H9 (cell line): ENCODE results near the gene CES5A. TPM values are rescaled to one million over a fixed set of nuclear protein-coding genes. Genes with fewer than 3 reads are reported as not detected.
"Not testable (repeated sequence)": the region's sequence is repeated elsewhere in the genome, so short reads cannot be mapped to it uniquely, and the experiment has no call there.

Source experiments
- DNase-seq: peaks from one replicate; pipeline ENCODE4 v3.0.0-alpha.2; 2017
- H2AFZ ChIP-seq: one replicate; pipeline ENCODE4 v1.6.1; 2013; ENCODE audit warnings: mild to moderate bottlenecking, low read length, control low read depth, moderate library complexity
- H2AK5ac ChIP-seq: 2 replicates; pipeline ENCODE4 v1.6.1; 2013; ENCODE audit warnings: low read length, control low read depth, mixed read lengths; ENCODE audit not compliant: insufficient read length
- H2BK120ac ChIP-seq: one replicate; pipeline ENCODE4 v1.6.1; 2013; ENCODE audit warnings: low read depth, mild to moderate bottlenecking, low read length, control low read depth, inconsistent platforms; ENCODE audit not compliant: poor library complexity, severe bottlenecking
- H2BK12ac ChIP-seq: 2 replicates; pipeline ENCODE4 v1.6.1; 2013; ENCODE audit warnings: low read length, control low read depth, mixed read lengths, low read depth; ENCODE audit not compliant: insufficient read length
- H2BK15ac ChIP-seq: 2 replicates; pipeline ENCODE4 v1.6.1; 2013; ENCODE audit warnings: low read depth, low read length, control low read depth
- H2BK20ac ChIP-seq: one replicate; pipeline ENCODE4 v1.6.1; 2013; ENCODE audit warnings: low read depth, mild to moderate bottlenecking, low read length, control low read depth, inconsistent platforms; ENCODE audit not compliant: poor library complexity, severe bottlenecking
- H2BK5ac ChIP-seq: 2 replicates; pipeline ENCODE4 v1.6.1; 2013; ENCODE audit warnings: low read length, control low read depth, mixed read lengths; ENCODE audit not compliant: insufficient read length
- H3K14ac ChIP-seq: 2 replicates; pipeline ENCODE4 v1.6.1; 2013; ENCODE audit warnings: low read length, control low read depth; ENCODE audit not compliant: insufficient read depth
- H3K18ac ChIP-seq: 2 replicates; pipeline ENCODE4 v1.6.1; 2013; ENCODE audit warnings: low read depth, mild to moderate bottlenecking, mixed read lengths, low read length, control low read depth; ENCODE audit not compliant: insufficient read length
- H3K23ac ChIP-seq: 2 replicates; pipeline ENCODE4 v1.6.1; 2013; ENCODE audit warnings: low read length, control low read depth, mixed read lengths, low read depth; ENCODE audit not compliant: insufficient read length
- H3K23me2 ChIP-seq: 2 replicates; pipeline ENCODE4 v1.6.1; 2013; ENCODE audit warnings: low read depth, mild to moderate bottlenecking, mixed read lengths, low read length, control low read depth; ENCODE audit not compliant: insufficient read length, poor library complexity, severe bottlenecking
- H3K27ac ChIP-seq: 2 replicates; pipeline ENCODE4 v1.5.1; 2013; ENCODE audit warnings: low read length, control low read depth, mixed read lengths, low read depth; ENCODE audit not compliant: insufficient read length
- H3K27me3 ChIP-seq: 2 replicates; pipeline ENCODE4 v1.6.1; 2013; ENCODE audit warnings: low read length, control low read depth, inconsistent platforms; ENCODE audit not compliant: insufficient read depth
- H3K4ac ChIP-seq: 2 replicates; pipeline ENCODE4 v1.6.1; 2013; ENCODE audit warnings: low read depth, mild to moderate bottlenecking, control low read depth, inconsistent platforms, low read length, moderate library complexity
- H3K4me1 ChIP-seq: 2 replicates; pipeline ENCODE4 v1.6.1; 2013; ENCODE audit warnings: low read length, control low read depth, inconsistent platforms; ENCODE audit not compliant: insufficient read depth
- H3K4me2 ChIP-seq: 2 replicates; pipeline ENCODE4 v1.6.1; 2013; ENCODE audit warnings: low read length, control low read depth, mixed read lengths; ENCODE audit not compliant: insufficient read length, insufficient read depth
- H3K56ac ChIP-seq: 2 replicates; pipeline ENCODE4 v1.6.1; 2013; ENCODE audit warnings: low read depth, mild to moderate bottlenecking, mixed read lengths, low read length, control low read depth; ENCODE audit not compliant: insufficient read length
- H3K79me1 ChIP-seq: 2 replicates; pipeline ENCODE4 v1.6.1; 2013; ENCODE audit warnings: low read depth, mild to moderate bottlenecking, moderate library complexity, low read length, control low read depth, inconsistent platforms; ENCODE audit not compliant: insufficient read depth, poor library complexity, severe bottlenecking
- H3K79me2 ChIP-seq: 2 replicates; pipeline ENCODE4 v1.6.1; 2013; ENCODE audit warnings: low read length, control low read depth, inconsistent platforms; ENCODE audit not compliant: insufficient read depth
- H3K9ac ChIP-seq: 2 replicates; pipeline ENCODE4 v1.6.1; 2013; ENCODE audit warnings: low read length, control low read depth, mixed read lengths; ENCODE audit not compliant: insufficient read length; ENCODE audit errors: extremely low read depth
- H3K9me3 ChIP-seq: one replicate; pipeline ENCODE4 v1.6.1; 2013; ENCODE audit warnings: low read depth, low read length, inconsistent platforms; ENCODE audit not compliant: control insufficient read depth
- H3T11ph ChIP-seq: one replicate; pipeline ENCODE4 v1.6.1; 2013; ENCODE audit warnings: mild to moderate bottlenecking, low read length, control low read depth, inconsistent platforms
- H4K20me1 ChIP-seq: one replicate; pipeline ENCODE4 v1.6.1; 2013; ENCODE audit not compliant: control insufficient read depth, insufficient read length, insufficient read depth
- H4K5ac ChIP-seq: 2 replicates; pipeline ENCODE4 v1.6.1; 2013; ENCODE audit warnings: low read depth, mild to moderate bottlenecking, mixed read lengths, low read length, control low read depth; ENCODE audit not compliant: insufficient read length
- H4K8ac ChIP-seq: replicated peaks from 2 replicates; pipeline ENCODE4 v1.6.1; 2013; ENCODE audit warnings: low read length, control low read depth, mixed read lengths, low read depth; ENCODE audit not compliant: insufficient read length
- H4K91ac ChIP-seq: 2 replicates; pipeline ENCODE4 v1.6.1; 2013; ENCODE audit warnings: low read depth, mild to moderate bottlenecking, moderate library complexity, mixed read lengths, low read length, control low read depth; ENCODE audit not compliant: insufficient read length
- H3K27ac Mint-ChIP-seq, 3 experiments: 2 replicates in 2 of 3; 3 replicates in 1 of 3; pipeline ENCODE4 v1.8.0; 2020 to 2021; ENCODE audit warnings: mixed read lengths in 3 of 3, mild to moderate bottlenecking in 1 of 3, moderate library complexity in 1 of 3
- H3K27me3 Mint-ChIP-seq: 2 replicates; pipeline ENCODE4 v1.8.0; 2021; ENCODE audit warnings: low read depth, mild to moderate bottlenecking, moderate library complexity, mixed read lengths
- H3K36me3 Mint-ChIP-seq, 3 experiments: 2 replicates in 2 of 3; 3 replicates in 1 of 3; pipeline ENCODE4 v1.8.0; 2020 to 2021; ENCODE audit warnings: low read depth in 3 of 3, mixed read lengths in 3 of 3; ENCODE audit not compliant: insufficient read depth in 1 of 3
- H3K4me1 Mint-ChIP-seq, 2 experiments: 2 replicates each; pipeline ENCODE4 v1.8.0; 2020; ENCODE audit warnings: mixed read lengths in 2 of 2
- H3K4me3 Mint-ChIP-seq, 2 experiments: 2 replicates in 1 of 2; 3 replicates in 1 of 2; pipeline ENCODE4 v1.8.0; 2020 to 2021; ENCODE audit warnings: mild to moderate bottlenecking in 2 of 2, mixed read lengths in 2 of 2, moderate library complexity in 1 of 2
- H3K9me3 Mint-ChIP-seq, 2 experiments: 2 replicates in 1 of 2; 3 replicates in 1 of 2; pipeline ENCODE4 v1.8.0; 2020; ENCODE audit warnings: mild to moderate bottlenecking in 2 of 2, mixed read lengths in 2 of 2, moderate library complexity in 1 of 2
- CTCF ChIP-seq: fragments of 200-600 bp; sonication (generic); conservative IDR thresholded peaks from 3 replicates; pipeline ENCODE4 v1.8.0; 2021; ENCODE audit warnings: antibody characterized with exemption, mild to moderate bottlenecking
- WGBS: extraction: QIAGEN DNeasy Blood & Tissue Kit; methylation state at CpG from one replicate; pipeline ENCODE4 v1.1.7; 2013; ENCODE audit warnings: missing lambda C conversion rate, low lambda C conversion rate, mixed read lengths; ENCODE audit not compliant: insufficient read length; ENCODE audit errors: extremely low coverage; 5-methylcytosine and 5-hydroxymethylcytosine counted together
- total RNA-seq: library from RNA; stranded (reverse); gene quantifications from 2 replicates; pipeline ENCODE4 v1.2.1, GENCODE V29; 2021

The CES5A gene
- total RNA-seq, 1 experiment from 2014 or later = not detected

- no CpG with 5 or more reads among the region's 4 CpGs for WGBS
- H3K23ac ChIP-seq = no peak overlapping the region
- H3K79me2 ChIP-seq = no peaks in the 10 kb centered on the region
- H3K18ac ChIP-seq = no peak overlapping the region
- H3T11ph ChIP-seq = no peak overlapping the region
- H3K23me2 ChIP-seq = no peaks in the 10 kb centered on the region
- no peak overlapping the region for H2BK12ac ChIP-seq
- Mint-ChIP-seq H3K27me3 (peaks cover 11% of the 10 kb centered on the region), H3K27ac (no peak overlapping the region), H3K36me3 (no peaks in the 10 kb centered on the region), H3K9me3 (no peaks in the 10 kb centered on the region; a peak in 1 of 5 replicates), H3K4me3 (no peak overlapping the region), H3K4me1 (no peaks in the 10 kb centered on the region)
- H3K56ac ChIP-seq = no peak overlapping the region
- H3K4ac ChIP-seq = no peak overlapping the region
- no peak for TF ChIP-seq CTCF
- H4K91ac ChIP-seq = no peak overlapping the region
- no peaks in the 10 kb centered on the region for H3K9me3 ChIP-seq
- H2BK15ac ChIP-seq = no peak overlapping the region
- no peaks in the 10 kb centered on the region for H3K27me3 ChIP-seq
- H3K4me2 ChIP-seq = no peak overlapping the region
- no peak for DNase-seq
- H3K9ac ChIP-seq = no peak overlapping the region
- no peak overlapping the region for H2AK5ac ChIP-seq
- H2BK5ac ChIP-seq = no peak overlapping the region
- H3K4me1 ChIP-seq = no peaks in the 10 kb centered on the region; the same call in 1 of the 2 replicates
- H4K20me1 ChIP-seq = no peaks in the 10 kb centered on the region
- no peak overlapping the region for H4K8ac ChIP-seq
- no peak overlapping the region for H2AFZ ChIP-seq
- H3K27ac ChIP-seq = no peak overlapping the region
- H2BK20ac ChIP-seq = no peak overlapping the region
- H4K5ac ChIP-seq = no peak overlapping the region
- H3K14ac ChIP-seq = no peak overlapping the region
- no peaks in the 10 kb centered on the region for H3K79me1 ChIP-seq
- H2BK120ac ChIP-seq = no peak overlapping the region
These were observed 13.9 kb downstream of the CES5A start for GRCh38 chr16:55861288-55861687.

GRCh38 chr16:55857650-55858049 is 17.5 kb downstream of the CES5A start:
- H4K20me1 ChIP-seq, H3K4me1 ChIP-seq, H3K4me2 ChIP-seq, H2AFZ ChIP-seq, H3K56ac ChIP-seq, H2BK15ac ChIP-seq, H2AK5ac ChIP-seq, H3K23me2 ChIP-seq, H3T11ph ChIP-seq, H4K5ac ChIP-seq, H4K8ac ChIP-seq, H3K18ac ChIP-seq, H3K9me3 ChIP-seq, H2BK20ac ChIP-seq, H2BK12ac ChIP-seq, H4K91ac ChIP-seq, H2BK5ac ChIP-seq, H3K27me3 ChIP-seq, H2BK120ac ChIP-seq, H3K79me1 ChIP-seq, H3K27ac Mint-ChIP-seq, H3K9me3 Mint-ChIP-seq, H3K4ac ChIP-seq, DNase-seq, H3K79me2 ChIP-seq, H3K36me3 Mint-ChIP-seq, H3K14ac ChIP-seq, H3K27ac ChIP-seq, H3K9ac ChIP-seq, H3K4me3 Mint-ChIP-seq, H3K4me1 Mint-ChIP-seq, H3K23ac ChIP-seq: not testable (repeated sequence)
- WGBS = no CpG with 5 or more reads among the region's 1 CpG
- peaks cover 11% of the 10 kb centered on the region for H3K27me3 Mint-ChIP-seq
